WTC11 (cell line): ENCODE measurements around the gene LDLR.

Experiments
- ETV6 ChIP-seq: sonication (generic); formaldehyde crosslinking; IDR thresholded peaks from 2 replicates; pipeline ENCODE4 v1.8.1; 2022; ENCODE audit warnings: mild to moderate bottlenecking, missing genetic modification reagents
- FOXJ3 ChIP-seq: sonication (generic); formaldehyde crosslinking; IDR thresholded peaks from 2 replicates; pipeline ENCODE4 v1.9.0; 2021; ENCODE audit warnings: missing genetic modification reagents, mild to moderate bottlenecking, borderline replicate concordance
- GABPB1 ChIP-seq: sonication (generic); formaldehyde crosslinking; IDR thresholded peaks from 2 replicates; pipeline ENCODE4 v1.8.1; 2023; ENCODE audit warnings: mild to moderate bottlenecking, missing genetic modification reagents
- ZNF232 ChIP-seq: sonication (generic); formaldehyde crosslinking; IDR thresholded peaks from 2 replicates; pipeline ENCODE4 v1.8.0; 2022; ENCODE audit warnings: mild to moderate bottlenecking, missing genetic modification reagents
- ZNF416 ChIP-seq: fragments of 250-450 bp; sonication (Bioruptor Pico); IDR thresholded peaks from 2 replicates; pipeline ENCODE4 v1.9.0; 2021; ENCODE audit warnings: mild to moderate bottlenecking, inconsistent platforms
- TF ChIP-seq, protein P1 (sequence below): fragments of 200-600 bp; IDR thresholded peaks from 2 replicates; pipeline ENCODE4 v1.8.0; 2022; ENCODE audit warnings: antibody characterized with exemption
- TF ChIP-seq, protein P2 (sequence below): sonication (generic); formaldehyde crosslinking; IDR thresholded peaks from 2 replicates; pipeline ENCODE4 v1.8.0; 2022; ENCODE audit warnings: mild to moderate bottlenecking, missing genetic modification reagents

DNA sequence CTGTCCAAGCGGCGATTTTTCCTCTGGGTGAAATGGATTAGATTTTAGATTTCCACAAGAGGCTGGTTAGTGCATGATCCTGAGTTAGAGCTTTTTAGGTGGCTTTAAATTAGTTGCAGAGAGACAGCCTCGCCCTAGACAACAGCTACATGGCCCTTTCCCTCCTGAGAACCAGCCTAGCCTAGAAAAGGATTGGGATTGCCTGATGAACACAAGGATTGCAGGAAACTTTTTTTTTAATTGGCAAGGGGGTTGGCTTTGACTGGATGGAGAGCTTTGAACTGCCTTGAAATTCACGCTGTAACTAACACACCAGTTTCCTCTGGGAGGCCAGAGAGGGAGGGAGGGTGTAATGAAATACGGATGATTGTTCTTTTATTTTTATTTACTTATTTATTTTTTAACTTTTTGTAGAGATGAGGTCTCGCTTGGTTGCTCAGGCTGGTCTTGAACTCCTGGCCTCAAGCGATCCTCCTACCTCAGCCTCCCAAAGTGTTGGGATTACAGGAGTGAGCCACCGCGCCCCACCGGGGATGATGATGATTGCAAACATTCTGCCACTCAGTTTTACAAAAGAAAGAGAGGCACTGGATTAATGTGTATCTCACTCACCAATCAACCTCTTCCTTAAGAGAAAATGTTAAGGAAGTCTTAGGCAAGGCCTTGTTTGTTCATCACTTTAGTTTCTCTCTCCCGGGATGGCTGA lies 1.9 kb downstream of the LDLR start:
- TF ChIP-seq, protein P1, sequence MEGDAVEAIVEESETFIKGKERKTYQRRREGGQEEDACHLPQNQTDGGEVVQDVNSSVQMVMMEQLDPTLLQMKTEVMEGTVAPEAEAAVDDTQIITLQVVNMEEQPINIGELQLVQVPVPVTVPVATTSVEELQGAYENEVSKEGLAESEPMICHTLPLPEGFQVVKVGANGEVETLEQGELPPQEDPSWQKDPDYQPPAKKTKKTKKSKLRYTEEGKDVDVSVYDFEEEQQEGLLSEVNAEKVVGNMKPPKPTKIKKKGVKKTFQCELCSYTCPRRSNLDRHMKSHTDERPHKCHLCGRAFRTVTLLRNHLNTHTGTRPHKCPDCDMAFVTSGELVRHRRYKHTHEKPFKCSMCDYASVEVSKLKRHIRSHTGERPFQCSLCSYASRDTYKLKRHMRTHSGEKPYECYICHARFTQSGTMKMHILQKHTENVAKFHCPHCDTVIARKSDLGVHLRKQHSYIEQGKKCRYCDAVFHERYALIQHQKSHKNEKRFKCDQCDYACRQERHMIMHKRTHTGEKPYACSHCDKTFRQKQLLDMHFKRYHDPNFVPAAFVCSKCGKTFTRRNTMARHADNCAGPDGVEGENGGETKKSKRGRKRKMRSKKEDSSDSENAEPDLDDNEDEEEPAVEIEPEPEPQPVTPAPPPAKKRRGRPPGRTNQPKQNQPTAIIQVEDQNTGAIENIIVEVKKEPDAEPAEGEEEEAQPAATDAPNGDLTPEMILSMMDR: no peak
- TF ChIP-seq, protein P2, sequence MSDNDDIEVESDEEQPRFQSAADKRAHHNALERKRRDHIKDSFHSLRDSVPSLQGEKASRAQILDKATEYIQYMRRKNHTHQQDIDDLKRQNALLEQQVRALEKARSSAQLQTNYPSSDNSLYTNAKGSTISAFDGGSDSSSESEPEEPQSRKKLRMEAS: no peak
- no peak for TF ChIP-seq FOXJ3 (CRISPR knock-in tag)
- no peak for TF ChIP-seq ETV6 (CRISPR knock-in tag)
- TF ChIP-seq ZNF416 (CRISPR knock-in tag): no peak
- no peak for TF ChIP-seq GABPB1 (CRISPR knock-in tag)
- no peak for TF ChIP-seq ZNF232 (CRISPR knock-in tag)
